ENCODE data around the gene PPL. TPM values are rescaled to one million over a fixed set of nuclear protein-coding genes. Genes with fewer than 3 reads are reported as not detected.
"Not testable (repeated sequence)": the region's sequence is repeated elsewhere in the genome, so short reads cannot be mapped to it uniquely, and the experiment has no call there.

Gene PPL
- total RNA-seq, 1 donor from 2014 or later: 21.0 TPM

DNA sequence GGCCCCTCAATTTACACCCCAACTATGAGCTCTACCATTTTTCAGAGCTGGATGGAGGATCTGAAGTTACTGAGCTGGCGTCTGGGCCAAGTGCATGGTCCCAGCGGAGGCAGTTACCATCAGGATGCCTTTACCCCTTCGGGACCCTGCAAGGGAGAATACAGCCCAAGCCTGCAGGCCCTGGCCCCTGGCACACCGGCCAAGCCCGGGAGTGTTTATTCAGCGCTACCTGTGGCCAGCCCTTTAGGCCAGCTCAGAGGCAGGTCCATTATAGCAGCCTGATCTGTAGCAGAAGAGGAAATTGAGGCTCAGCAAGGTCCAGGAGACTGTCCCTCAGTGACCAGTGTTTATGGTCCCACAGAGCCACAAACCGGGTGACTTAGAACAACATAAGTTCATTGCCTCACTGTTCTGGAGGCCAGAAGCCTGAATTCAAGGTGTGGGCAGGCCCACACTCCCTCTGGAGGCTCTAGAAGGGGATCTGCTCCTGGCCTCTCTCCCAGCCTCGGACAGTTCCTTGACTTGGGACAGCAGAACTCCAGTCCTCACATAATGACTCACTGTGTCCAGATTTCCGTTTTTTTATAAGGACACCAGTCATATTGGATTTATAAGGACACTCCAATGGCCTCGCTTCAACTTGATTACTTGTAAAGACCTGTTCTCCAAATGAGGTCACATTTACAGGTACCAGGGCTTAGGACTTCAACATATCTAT, 29.9 kb upstream of the PPL start:
- no peak overlapping the region for H3K4me3 ChIP-seq (ENCODE audit: low read depth, low read length)
- DNase-seq (ENCODE audit: low read depth): no peak
- TF ChIP-seq, protein P1, sequence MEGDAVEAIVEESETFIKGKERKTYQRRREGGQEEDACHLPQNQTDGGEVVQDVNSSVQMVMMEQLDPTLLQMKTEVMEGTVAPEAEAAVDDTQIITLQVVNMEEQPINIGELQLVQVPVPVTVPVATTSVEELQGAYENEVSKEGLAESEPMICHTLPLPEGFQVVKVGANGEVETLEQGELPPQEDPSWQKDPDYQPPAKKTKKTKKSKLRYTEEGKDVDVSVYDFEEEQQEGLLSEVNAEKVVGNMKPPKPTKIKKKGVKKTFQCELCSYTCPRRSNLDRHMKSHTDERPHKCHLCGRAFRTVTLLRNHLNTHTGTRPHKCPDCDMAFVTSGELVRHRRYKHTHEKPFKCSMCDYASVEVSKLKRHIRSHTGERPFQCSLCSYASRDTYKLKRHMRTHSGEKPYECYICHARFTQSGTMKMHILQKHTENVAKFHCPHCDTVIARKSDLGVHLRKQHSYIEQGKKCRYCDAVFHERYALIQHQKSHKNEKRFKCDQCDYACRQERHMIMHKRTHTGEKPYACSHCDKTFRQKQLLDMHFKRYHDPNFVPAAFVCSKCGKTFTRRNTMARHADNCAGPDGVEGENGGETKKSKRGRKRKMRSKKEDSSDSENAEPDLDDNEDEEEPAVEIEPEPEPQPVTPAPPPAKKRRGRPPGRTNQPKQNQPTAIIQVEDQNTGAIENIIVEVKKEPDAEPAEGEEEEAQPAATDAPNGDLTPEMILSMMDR (conservative IDR thresholded peaks at IDR 0.05; ENCODE audit: low read depth, low read length): no peak

DNA sequence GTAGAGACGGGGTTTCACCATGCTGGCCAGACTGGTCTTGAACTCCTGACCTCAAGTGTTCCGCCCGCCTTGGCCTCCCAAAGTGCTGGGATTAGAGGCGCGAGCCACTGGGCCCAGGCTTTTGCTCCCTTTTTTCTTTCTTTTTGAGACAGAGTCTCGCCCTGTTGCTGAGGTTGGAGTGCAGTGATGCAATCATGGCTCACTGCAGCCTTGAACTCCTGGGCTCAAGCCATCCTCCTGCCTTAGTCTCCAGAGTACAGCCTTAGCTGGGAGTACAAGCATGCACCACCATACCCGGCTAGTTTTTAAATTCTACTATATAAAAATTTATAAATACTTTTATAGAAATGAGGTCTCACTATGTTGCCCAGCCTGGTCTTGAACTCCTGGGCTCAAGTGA, 26.6 kb upstream of the PPL start:
- H3K4me3 ChIP-seq (ENCODE audit: low read depth, low read length); DNase-seq (ENCODE audit: low read depth): not testable (repeated sequence)

DNA sequence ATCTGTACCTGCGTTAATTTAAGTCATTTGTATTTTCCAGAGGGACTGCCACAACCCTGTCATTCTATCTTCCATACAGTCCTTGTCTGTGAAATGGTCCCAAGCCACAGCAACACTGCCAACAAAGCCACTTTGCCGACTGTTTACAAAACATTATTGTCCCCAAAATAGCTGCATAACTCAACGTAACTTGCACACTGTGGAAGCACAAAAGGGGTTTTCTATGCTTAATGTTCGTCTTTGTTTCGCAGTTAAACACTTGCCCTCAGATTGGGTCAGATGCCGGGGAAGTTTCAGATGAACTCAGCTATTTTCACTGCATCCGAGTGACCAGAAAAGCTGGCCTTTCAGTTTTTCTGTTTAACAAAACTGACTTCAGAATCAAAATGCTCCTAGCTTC, 25.8 kb upstream of the PPL start:
- no peak overlapping the region for H3K4me3 ChIP-seq (ENCODE audit: low read depth, low read length)
- TF ChIP-seq, protein P1 (conservative IDR thresholded peaks at IDR 0.05; ENCODE audit: low read depth, low read length): no peak
- DNase-seq (ENCODE audit: low read depth): no peak

DNA sequence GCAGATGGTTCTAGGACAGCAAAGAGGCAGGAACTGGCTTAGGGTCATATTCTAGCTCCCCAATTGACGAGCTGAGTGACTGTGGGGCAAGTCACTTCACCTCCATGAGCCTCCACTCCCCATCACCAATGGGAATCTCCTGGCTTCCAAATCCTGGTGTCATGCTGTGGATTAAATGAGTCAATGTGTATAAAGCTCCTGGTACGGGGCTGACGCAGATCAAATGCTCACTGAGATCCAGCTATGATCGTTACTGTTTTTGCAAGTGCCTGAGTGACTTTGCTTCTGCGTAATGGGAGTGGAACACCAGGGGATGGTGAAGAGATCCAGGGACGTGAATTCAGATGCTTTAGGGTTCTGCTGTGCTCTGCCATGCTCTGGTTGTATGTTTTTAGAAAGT, 23.6 kb upstream of the PPL start:
- TF ChIP-seq, protein P1 (conservative IDR thresholded peaks at IDR 0.05; ENCODE audit: low read depth, low read length): no peak
- no peak overlapping the region for H3K4me3 ChIP-seq (ENCODE audit: low read depth, low read length)
- DNase-seq (ENCODE audit: low read depth): no peak

DNA sequence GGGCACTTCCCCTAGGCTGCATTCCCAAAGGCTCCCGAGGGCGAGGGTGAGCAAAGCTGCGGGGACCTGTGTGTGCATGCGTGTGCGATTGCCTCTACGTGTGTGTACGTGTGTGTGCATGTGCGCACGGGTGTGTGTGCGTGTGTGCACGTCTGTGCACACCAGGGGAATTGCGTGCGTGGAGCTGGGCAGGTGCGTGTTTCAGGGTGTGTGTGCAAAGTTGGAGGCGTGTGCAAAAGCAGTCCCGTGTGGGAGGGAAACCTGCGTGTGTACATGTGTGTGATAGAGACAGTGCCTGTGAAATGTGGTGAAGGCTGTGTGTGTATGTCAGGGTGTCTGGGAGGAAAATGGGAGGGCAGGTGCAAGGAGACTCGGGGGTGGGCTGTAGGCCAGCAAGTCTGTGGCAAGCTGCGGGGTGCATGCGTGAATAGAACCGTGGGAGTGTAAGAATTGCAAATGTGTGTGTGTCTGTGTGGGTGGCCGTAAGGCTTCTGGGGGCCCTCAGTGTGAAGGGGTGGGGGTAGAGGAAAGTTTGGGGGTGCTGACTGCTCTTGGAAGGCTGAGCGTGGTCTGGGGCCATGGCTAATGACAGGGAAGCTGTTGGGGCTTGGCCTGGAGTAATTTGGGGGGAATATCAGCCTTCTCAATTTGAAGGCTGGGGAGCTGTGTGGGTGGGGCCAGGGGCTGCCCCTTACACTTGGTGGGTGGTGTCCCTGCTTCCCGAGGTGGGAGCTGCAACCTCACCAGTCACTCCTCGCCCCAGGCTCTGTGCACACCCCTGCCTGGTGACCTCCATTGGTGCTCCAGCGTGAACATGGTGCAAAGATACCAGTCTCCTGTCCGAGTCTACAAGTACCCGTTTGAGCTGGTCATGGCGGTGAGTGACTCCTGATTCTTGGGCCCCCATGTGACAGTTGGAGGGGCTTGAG, 21.8 kb upstream of the PPL start:
- TF ChIP-seq, protein P1 (conservative IDR thresholded peaks at IDR 0.05; ENCODE audit: low read depth, low read length): no peak
- peak overlapping the region; percentile 44 for H3K4me3 ChIP-seq (ENCODE audit: low read depth, low read length)
- DNase-seq (ENCODE audit: low read depth): no peak

DNA sequence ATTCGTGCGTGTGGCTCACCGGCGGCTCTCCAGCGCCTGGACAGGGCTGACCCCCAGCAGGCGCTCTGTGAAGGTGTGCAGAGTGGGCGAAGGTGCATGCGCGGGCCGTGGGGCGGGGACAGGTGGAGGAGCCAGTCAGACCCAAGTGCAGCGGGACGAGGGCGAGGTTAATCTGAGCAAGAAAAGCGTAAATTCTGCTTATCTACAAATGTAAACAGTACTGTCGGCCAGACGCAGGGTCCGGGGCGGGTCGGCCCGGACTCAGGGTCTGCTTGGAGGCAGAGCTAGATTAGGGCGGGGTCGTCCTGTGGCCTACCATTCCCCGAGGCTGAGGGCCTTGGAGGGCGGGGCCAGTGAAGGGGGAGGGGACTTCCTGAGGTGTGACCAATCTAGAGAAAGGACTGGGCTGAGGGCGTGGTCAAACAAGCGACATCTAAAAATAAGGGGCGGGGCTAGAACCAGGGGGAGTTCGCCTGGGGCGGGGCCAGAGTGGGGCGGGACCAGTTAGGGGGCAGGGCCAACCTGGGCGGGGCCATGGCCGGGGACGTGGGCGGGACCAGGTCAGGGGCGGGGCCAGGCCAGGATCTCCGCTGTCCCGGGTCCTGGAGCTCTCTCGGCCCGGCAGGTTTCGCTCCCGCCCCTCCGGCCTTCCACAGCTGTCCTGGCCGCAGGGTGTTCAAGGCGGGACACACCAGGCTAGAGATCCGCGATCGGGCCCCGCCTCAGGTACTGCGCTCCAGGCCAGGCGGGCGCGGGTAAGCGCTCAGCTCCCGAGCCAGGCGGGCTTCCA, 21.0 kb upstream of the PPL start, which contains the start of gene SEC14L5:
Gene SEC14L5 (plus strand): TSS at position 611 of the 790 bp plus-strand sequence. CDS start 994 bp downstream, outside the sequence.
- peak; percentile 79 for DNase-seq (ENCODE audit: low read depth)
- TF ChIP-seq, protein P1 (conservative IDR thresholded peaks at IDR 0.05; ENCODE audit: low read depth, low read length): no peak
- H3K4me3 ChIP-seq (ENCODE audit: low read depth, low read length): peak within 1 kb of the TSS; percentile 74

DNA sequence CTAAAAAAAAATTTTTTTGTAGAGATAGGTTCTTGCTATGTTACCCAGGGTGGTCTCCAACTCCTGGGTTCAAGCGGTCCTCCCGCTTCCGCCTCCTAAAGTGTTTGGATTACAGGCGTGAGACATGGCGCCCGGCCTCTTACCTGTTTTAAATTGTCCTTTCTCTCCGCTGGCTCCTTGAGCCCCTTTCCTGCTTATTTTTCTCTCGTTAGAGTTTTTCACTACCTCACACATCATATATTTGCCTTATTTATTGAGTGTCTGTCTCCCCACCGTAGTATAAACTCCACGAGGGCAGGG, 20.4 kb upstream of the PPL start:
- peak overlapping the region; percentile 74 for H3K4me3 ChIP-seq (ENCODE audit: low read depth, low read length)
- TF ChIP-seq, protein P1 (conservative IDR thresholded peaks at IDR 0.05; ENCODE audit: low read depth, low read length): no peak
- no peak for DNase-seq (ENCODE audit: low read depth)
